Uterus (tissue), 2 donors: Measurements from ENCODE around the gene CEP72.

Experiments
- POLR2A ChIP-seq, 2 donors: fragments of 450-650 bp; IDR thresholded peaks; one replicate each; pipeline ENCODE4 v1.6.1; 2016; ENCODE audit warnings: antibody characterized with exemption in 2 of 2, mild to moderate bottlenecking in 1 of 2, moderate library complexity in 1 of 2
- TF ChIP-seq, protein P1 (sequence below), 4 experiments: fragments of 200-600 bp in 2 of 4; fragments of 450-650 bp in 2 of 4; sonication (generic) in 2 of 4; IDR thresholded peaks; one replicate each; pipeline ENCODE4 v1.5.1; 2016 to 2019; ENCODE audit warnings: antibody characterized with exemption in 4 of 4, mild to moderate bottlenecking in 2 of 4, moderate library complexity in 1 of 4

GRCh38 chr5:583645-584044 lies 28.5 kb upstream of the CEP72 start:
- TF ChIP-seq POLR2A (IDR thresholded peaks at IDR 0.05) = no peak
- TF ChIP-seq, protein P1, sequence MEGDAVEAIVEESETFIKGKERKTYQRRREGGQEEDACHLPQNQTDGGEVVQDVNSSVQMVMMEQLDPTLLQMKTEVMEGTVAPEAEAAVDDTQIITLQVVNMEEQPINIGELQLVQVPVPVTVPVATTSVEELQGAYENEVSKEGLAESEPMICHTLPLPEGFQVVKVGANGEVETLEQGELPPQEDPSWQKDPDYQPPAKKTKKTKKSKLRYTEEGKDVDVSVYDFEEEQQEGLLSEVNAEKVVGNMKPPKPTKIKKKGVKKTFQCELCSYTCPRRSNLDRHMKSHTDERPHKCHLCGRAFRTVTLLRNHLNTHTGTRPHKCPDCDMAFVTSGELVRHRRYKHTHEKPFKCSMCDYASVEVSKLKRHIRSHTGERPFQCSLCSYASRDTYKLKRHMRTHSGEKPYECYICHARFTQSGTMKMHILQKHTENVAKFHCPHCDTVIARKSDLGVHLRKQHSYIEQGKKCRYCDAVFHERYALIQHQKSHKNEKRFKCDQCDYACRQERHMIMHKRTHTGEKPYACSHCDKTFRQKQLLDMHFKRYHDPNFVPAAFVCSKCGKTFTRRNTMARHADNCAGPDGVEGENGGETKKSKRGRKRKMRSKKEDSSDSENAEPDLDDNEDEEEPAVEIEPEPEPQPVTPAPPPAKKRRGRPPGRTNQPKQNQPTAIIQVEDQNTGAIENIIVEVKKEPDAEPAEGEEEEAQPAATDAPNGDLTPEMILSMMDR (IDR thresholded peaks at IDR 0.05) = no peak
